GM12872 (cell line): ENCODE results near the gene PKNOX2.

Experiments
- TF ChIP-seq, protein P1 (sequence below): IDR thresholded peaks from 3 replicates; pipeline ENCODE4 v1.5.1; 2011; ENCODE audit warnings: low read depth, mild to moderate bottlenecking, low read length, moderate library complexity; ENCODE audit not compliant: insufficient read depth

PKNOX2 gene

DNA sequence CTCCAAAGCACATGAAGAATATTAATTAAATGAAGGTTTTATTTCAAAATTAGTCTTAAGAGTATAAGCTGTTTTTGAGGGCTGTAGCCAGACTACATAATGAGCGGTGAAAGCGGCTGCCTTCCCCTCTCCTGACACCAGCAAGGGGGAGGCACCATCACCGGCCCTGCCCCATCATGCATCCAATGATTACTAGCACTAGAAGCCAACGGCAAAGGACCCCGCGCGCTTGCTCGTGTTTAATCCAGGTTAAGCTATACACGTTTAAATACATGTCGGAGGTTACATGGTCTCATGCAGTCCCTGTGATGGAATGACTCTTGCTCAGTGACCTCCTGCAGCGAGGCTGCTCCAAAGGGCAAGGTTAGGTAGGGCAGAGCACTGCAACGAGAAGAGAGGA, 281.2 kb downstream of the PKNOX2 start:
- TF ChIP-seq, protein P1, sequence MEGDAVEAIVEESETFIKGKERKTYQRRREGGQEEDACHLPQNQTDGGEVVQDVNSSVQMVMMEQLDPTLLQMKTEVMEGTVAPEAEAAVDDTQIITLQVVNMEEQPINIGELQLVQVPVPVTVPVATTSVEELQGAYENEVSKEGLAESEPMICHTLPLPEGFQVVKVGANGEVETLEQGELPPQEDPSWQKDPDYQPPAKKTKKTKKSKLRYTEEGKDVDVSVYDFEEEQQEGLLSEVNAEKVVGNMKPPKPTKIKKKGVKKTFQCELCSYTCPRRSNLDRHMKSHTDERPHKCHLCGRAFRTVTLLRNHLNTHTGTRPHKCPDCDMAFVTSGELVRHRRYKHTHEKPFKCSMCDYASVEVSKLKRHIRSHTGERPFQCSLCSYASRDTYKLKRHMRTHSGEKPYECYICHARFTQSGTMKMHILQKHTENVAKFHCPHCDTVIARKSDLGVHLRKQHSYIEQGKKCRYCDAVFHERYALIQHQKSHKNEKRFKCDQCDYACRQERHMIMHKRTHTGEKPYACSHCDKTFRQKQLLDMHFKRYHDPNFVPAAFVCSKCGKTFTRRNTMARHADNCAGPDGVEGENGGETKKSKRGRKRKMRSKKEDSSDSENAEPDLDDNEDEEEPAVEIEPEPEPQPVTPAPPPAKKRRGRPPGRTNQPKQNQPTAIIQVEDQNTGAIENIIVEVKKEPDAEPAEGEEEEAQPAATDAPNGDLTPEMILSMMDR = no peak

DNA sequence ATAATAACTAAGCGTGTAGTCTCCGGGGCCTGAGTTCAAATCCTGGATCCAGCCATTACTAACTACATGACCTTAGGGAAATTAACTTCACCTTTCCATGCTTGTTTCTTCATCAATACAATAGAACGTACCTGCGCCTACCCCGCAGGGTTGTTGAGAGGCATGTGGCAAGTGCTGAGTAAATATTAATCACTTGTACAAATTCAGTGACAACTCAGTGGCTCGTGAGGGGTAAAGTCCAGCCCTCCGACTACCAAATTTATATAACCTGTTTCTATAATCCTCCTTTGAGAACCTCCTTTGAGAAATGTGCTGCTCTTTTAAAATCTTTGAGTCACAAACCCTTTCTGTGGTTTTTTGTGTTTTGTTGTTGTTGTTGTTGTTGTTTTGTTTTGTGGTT, 281.7 kb downstream of the PKNOX2 start:
- TF ChIP-seq, protein P1 = no peak

DNA sequence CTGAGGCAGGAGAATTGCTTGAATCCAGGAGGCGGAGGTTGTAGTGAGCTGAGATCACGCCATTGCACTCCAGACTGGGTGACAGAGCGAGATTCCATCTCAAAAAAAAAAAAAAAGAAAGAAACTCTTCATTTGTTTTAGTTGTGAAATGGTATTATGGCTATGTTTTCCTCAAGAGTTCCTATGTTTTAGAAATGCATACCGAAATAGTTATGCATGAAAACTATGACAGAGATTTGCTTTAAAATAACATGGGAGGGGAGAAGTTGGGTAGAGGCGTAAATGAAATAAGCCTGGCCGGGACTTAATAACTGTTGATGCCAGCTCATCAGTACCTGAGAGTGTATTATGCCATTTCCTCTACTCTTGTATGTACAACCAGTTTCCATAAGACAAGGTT, 283.2 kb downstream of the PKNOX2 start:
- TF ChIP-seq, protein P1 = no peak

DNA sequence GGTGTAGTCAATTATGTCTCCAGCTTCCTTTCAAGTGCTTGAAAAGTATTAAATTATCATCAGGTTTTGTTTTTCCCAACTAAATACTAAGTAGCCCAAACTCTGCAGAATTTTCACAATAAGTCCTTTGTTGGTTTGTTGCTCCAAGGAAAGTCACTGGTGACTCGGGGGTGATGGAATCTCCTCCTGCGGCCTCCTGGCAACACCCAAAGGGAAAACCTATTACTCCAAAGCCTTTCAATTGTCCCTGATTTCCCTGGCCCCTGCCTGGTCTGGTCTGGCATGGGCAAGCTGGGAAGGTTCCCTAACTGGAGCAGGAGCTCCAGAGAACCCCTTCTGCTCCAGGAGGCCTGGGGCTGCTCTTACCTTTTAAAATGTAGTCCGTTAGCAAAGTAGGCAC, 283.6 kb downstream of the PKNOX2 start:
- TF ChIP-seq, protein P1 = no peak

DNA sequence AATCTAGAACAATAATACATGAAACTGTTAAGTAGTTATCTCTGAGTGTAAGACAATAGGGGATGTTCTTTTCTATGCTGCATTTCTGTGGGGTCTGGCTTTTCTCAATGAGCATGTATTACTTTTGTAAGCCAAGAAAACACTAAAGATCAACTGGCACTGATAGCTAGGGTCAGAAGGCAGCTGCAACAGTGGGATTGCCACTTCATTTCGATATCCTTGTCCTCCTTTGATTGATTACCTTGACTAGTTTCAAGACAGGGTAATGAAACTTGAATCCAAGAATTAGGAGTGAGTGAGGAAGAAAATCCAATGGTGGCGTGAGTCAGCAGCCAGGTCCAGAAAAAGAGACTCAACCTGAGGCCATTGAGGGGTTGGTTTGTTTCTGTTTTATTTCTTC, 285.0 kb downstream of the PKNOX2 start:
- TF ChIP-seq, protein P1 = no peak

DNA sequence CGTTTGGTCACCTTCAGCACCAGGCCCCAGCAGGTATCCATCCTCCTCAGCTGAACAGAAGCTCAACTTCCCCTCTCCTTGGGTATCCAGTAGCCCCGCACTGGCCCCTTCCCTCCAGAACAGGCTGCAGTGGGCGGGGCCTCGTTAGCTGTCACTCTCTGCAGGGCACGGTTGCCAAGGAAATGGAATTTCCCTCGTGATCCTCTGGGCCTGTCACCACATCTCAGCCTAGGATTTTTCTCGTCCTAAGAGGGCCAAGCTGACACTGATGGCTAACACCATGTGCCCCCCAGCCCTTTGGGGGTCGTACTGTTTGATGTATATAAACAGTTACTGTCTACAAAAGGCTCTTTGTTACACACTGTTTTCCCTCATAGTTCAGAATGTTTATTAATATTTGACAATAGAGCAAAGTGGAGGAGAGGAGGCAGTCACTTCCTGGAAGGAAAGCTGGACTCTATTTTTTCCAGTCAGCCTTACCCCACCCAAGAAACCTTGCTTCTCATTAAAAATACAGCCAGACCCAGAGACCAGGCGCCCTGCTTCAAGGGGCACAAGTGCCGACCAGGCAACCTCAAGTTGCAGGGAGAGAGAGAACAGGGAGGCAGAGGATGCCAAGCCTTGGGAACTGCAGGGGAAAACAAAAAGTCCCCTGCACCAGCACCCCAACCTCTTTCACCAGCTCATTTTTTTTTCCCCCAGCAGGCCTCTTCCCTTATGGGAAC, 287.0 kb downstream of the PKNOX2 start:
- TF ChIP-seq, protein P1 = no peak

DNA sequence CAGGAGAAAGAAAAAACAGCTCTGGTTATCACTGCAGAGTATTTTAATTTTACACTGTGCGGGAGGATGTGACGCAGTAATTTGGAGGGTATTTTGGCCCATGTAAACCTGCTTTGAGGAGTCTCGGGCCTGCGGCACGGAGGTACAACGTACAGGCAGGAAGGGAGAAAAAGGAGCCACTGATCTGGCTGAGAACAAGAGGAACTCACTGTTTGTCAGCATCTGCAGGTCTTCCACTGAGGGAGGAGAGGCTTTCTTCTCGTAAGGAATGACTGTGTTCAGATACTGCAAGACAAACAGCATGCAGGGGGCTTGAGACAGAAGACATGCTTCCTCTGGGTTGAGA, 287.5 kb downstream of the PKNOX2 start:
- TF ChIP-seq, protein P1 = no peak
